Trophoblast cell (in vitro differentiated cells and primary cell): Measurements from ENCODE around the gene IGLL1.

Experiments
- DNase-seq, 2 donors: peaks; one replicate each; pipeline ENCODE4 v3.0.0-alpha.2; 2016
- H2AFZ ChIP-seq: 2 replicates; pipeline ENCODE4 v1.6.1; 2013; ENCODE audit warnings: low read length, moderate library complexity, mild to moderate bottlenecking; ENCODE audit not compliant: insufficient read depth, poor library complexity
- H2AK5ac ChIP-seq: 2 replicates; pipeline ENCODE4 v1.6.1; 2013; ENCODE audit warnings: mild to moderate bottlenecking, low read length
- H2BK120ac ChIP-seq: 2 replicates; pipeline ENCODE4 v1.6.1; 2013; ENCODE audit warnings: low read length, mild to moderate bottlenecking, moderate library complexity; ENCODE audit not compliant: insufficient read depth, poor library complexity
- H2BK12ac ChIP-seq: 2 replicates; pipeline ENCODE4 v1.6.1; 2013; ENCODE audit warnings: mild to moderate bottlenecking, low read length, moderate library complexity
- H2BK5ac ChIP-seq: 2 replicates; pipeline ENCODE4 v1.6.1; 2013; ENCODE audit warnings: low read length, low read depth, moderate library complexity, mild to moderate bottlenecking; ENCODE audit not compliant: poor library complexity
- H3K14ac ChIP-seq: 2 replicates; pipeline ENCODE4 v1.6.1; 2013; ENCODE audit warnings: mild to moderate bottlenecking, low read length
- H3K18ac ChIP-seq: 2 replicates; pipeline ENCODE4 v1.6.1; 2013; ENCODE audit warnings: mild to moderate bottlenecking, low read length
- H3K23ac ChIP-seq: 2 replicates; pipeline ENCODE4 v1.6.1; 2013; ENCODE audit warnings: low read length
- H3K27ac ChIP-seq: 2 replicates; pipeline ENCODE4 v1.5.1; 2013; ENCODE audit warnings: low read depth, mild to moderate bottlenecking, inconsistent platforms, low read length, moderate library complexity
- H3K27me3 ChIP-seq: 2 replicates; pipeline ENCODE4 v1.6.1; 2013; ENCODE audit warnings: inconsistent platforms, mild to moderate bottlenecking, low read length, moderate library complexity; ENCODE audit not compliant: insufficient read depth
- H3K36me3 ChIP-seq, 2 experiments: 1 replicate in 1 of 2; 2 replicates in 1 of 2; pipeline ENCODE4 v1.6.1; 2013; ENCODE audit warnings: low read length in 2 of 2, mild to moderate bottlenecking in 2 of 2, moderate library complexity in 1 of 2; ENCODE audit not compliant: insufficient read depth in 2 of 2, control insufficient read depth in 1 of 2
- H3K4ac ChIP-seq: 2 replicates; pipeline ENCODE4 v1.6.1; 2013; ENCODE audit warnings: low read depth, mild to moderate bottlenecking, low read length, moderate library complexity
- H3K4me1 ChIP-seq, 2 experiments: 1 replicate in 1 of 2; 2 replicates in 1 of 2; pipeline ENCODE4 v1.6.1; 2013; ENCODE audit warnings: low read length in 2 of 2, mild to moderate bottlenecking in 2 of 2, moderate library complexity in 1 of 2; ENCODE audit not compliant: insufficient read depth in 2 of 2, control insufficient read depth in 1 of 2
- H3K4me2 ChIP-seq: 2 replicates; pipeline ENCODE4 v1.6.1; 2013; ENCODE audit warnings: inconsistent platforms, mild to moderate bottlenecking, low read length, moderate library complexity
- H3K4me3 ChIP-seq: 2 replicates; pipeline ENCODE4 v1.5.1; 2013; ENCODE audit warnings: mild to moderate bottlenecking, low read depth, low read length, inconsistent platforms
- H3K79me1 ChIP-seq: one replicate; pipeline ENCODE4 v1.6.1; 2013; ENCODE audit warnings: low read length
- H3K79me2 ChIP-seq: 2 replicates; pipeline ENCODE4 v1.6.1; 2013; ENCODE audit warnings: low read length, mild to moderate bottlenecking; ENCODE audit not compliant: control insufficient read depth, insufficient read depth, poor library complexity
- H3K9ac ChIP-seq: 2 replicates; pipeline ENCODE4 v1.6.1; 2013; ENCODE audit warnings: mild to moderate bottlenecking, low read length
- H3K9me3 ChIP-seq: 2 replicates; pipeline ENCODE4 v1.6.1; 2013; ENCODE audit warnings: low read depth, mild to moderate bottlenecking, control low read depth, inconsistent platforms, low read length; ENCODE audit not compliant: insufficient read depth
- H4K12ac ChIP-seq: 2 replicates; pipeline ENCODE4 v1.6.1; 2013; ENCODE audit warnings: low read depth, mild to moderate bottlenecking, low read length, moderate library complexity
- H4K8ac ChIP-seq: 2 replicates; pipeline ENCODE4 v1.6.1; 2013; ENCODE audit warnings: low read depth, mild to moderate bottlenecking, low read length, moderate library complexity
- H4K91ac ChIP-seq: one replicate; pipeline ENCODE4 v1.6.1; 2013; ENCODE audit warnings: low read depth, mild to moderate bottlenecking, low read length, moderate library complexity
- WGBS: extraction: QIAGEN DNeasy Blood & Tissue Kit; methylation state at CpG from one replicate; pipeline ENCODE4 v1.1.7; 2013; ENCODE audit warnings: missing lambda C conversion rate; ENCODE audit not compliant: insufficient read length, insufficient coverage; ENCODE audit errors: extremely low coverage; 5-methylcytosine and 5-hydroxymethylcytosine counted together

The IGLL1 gene

DNA sequence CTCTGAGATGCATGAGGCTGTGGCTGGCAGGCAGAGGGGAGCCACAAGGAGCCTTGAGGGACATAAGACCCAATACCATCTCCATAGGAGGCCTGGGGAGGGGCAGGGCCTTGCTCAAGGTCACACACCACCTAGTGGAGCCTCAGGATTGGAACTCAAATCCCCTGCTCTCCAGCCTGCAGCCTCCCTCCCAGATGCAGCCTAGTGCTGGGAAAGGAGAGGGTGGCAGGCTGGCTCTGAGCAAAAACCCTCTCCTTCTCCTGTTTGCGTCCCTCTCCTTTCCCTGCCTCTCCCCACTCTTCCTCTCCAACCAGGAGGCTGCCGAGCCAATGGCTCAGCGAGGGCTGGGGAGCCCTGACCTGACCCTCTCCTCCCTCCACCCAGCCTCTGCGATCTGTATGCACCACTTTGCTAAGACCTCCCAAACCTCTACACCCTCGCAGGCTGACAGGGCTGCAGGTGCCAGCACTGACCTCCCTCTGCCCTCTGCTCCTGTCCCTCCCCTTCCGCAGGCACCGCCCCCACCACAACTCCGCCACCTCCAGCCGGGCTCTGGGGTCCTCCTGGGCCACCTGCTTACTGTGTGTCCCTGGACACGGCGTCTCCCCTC, 14.7 kb downstream of the IGLL1 start:
- Histone ChIP-seq H3K27ac (no peak overlapping the region), H3K4me1 (peaks cover 0 to 4% of the 10 kb centered on the region in 2 experiments), H2AFZ (no peak overlapping the region), H3K27me3 (peaks cover 13% of the 10 kb centered on the region), H3K4me3 (no peak overlapping the region), H3K14ac (no peak overlapping the region), H3K4ac (no peak overlapping the region), H2BK5ac (no peak overlapping the region), H3K9me3 (peaks cover 6% of the 10 kb centered on the region), H3K79me1 (no peaks in the 10 kb centered on the region), H4K91ac (no peak overlapping the region), H2BK12ac (no peak overlapping the region), H3K18ac (no peak overlapping the region), H4K12ac (no peak overlapping the region), H2BK120ac (no peak overlapping the region), H2AK5ac (no peak overlapping the region), H3K4me2 (peak overlapping the region; percentile 83), H3K9ac (no peak overlapping the region), H4K8ac (no peak overlapping the region), H3K79me2 (no peaks in the 10 kb centered on the region), H3K23ac (no peak overlapping the region), H3K36me3 (no peaks in the 10 kb centered on the region)
- DNase-seq = no peak
- WGBS = no CpG with 5 or more reads among the region's 11 CpGs

- Histone ChIP-seq H3K4me3 (no peak overlapping the region), H3K27ac (no peak overlapping the region), H4K12ac (no peak overlapping the region), H3K4ac (no peak overlapping the region), H3K18ac (no peak overlapping the region), H2BK5ac (no peak overlapping the region), H3K9ac (no peak overlapping the region), H2BK12ac (no peak overlapping the region), H4K8ac (no peak overlapping the region), H3K9me3 (peaks cover 6% of the 10 kb centered on the region), H2AK5ac (no peak overlapping the region), H3K79me1 (no peaks in the 10 kb centered on the region), H3K79me2 (no peaks in the 10 kb centered on the region), H2AFZ (no peak overlapping the region), H2BK120ac (no peak overlapping the region), H3K14ac (no peak overlapping the region), H3K4me2 (no peak overlapping the region), H3K23ac (no peak overlapping the region), H4K91ac (no peak overlapping the region), H3K27me3 (peaks cover 13% of the 10 kb centered on the region), H3K36me3 (no peaks in the 10 kb centered on the region), H3K4me1 (peaks cover 0 to 4% of the 10 kb centered on the region in 2 experiments)
- DNase-seq = peak in 1 of 2 donors; percentile 25
- WGBS = no CpG with 5 or more reads among the region's 7 CpGs
Observed at GRCh38 chr22:23564276-23564675, 15.8 kb downstream of the IGLL1 start.

DNA sequence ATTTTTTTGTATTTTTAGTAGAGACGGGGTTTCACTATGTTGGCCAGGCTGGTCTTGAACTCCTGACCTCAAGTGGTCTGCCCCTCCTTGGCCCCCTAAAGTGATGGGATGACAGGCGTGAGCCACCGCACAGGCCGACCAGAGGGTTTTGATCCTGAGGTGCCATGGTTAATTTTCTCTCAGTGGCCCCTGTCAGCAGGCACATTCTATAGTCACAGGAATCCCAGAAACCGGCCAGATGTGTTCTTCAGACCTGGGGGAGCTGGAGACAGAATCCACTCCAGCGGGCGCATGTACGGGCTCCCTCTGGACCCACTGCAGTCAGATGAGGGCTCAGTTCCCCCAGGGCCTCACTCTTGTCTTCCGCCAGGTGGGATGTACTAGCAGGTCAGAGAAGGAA, 17.0 kb downstream of the IGLL1 start:
- Histone ChIP-seq H2BK5ac (no peak overlapping the region), H3K79me2 (no peaks in the 10 kb centered on the region), H3K27ac (no peak overlapping the region), H3K4me2 (no peak overlapping the region), H3K18ac (no peak overlapping the region), H2BK12ac (no peak overlapping the region), H3K14ac (no peak overlapping the region), H3K23ac (no peak overlapping the region), H2AFZ (no peak overlapping the region), H3K36me3 (no peaks in the 10 kb centered on the region), H4K8ac (no peak overlapping the region), H3K9ac (no peak overlapping the region), H2BK120ac (no peak overlapping the region), H3K4ac (no peak overlapping the region), H4K91ac (no peak overlapping the region), H4K12ac (no peak overlapping the region), H3K79me1 (no peaks in the 10 kb centered on the region), H3K4me3 (no peak overlapping the region), H3K27me3 (peaks cover 13% of the 10 kb centered on the region), H2AK5ac (no peak overlapping the region), H3K4me1 (peaks cover 0 to 4% of the 10 kb centered on the region in 2 experiments), H3K9me3 (peaks cover 6% of the 10 kb centered on the region)
- WGBS = no CpG with 5 or more reads among the region's 9 CpGs
- no peak for DNase-seq

GRCh38 chr22:23562186-23562585, 17.9 kb downstream of the IGLL1 start:
- H3K79me2 ChIP-seq = no peaks in the 10 kb centered on the region
- H3K36me3 ChIP-seq = no peaks in the 10 kb centered on the region
- peaks cover 12% of the 10 kb centered on the region for H3K27me3 ChIP-seq
- H2AFZ ChIP-seq = no peak overlapping the region
- H3K4me3 ChIP-seq = no peak overlapping the region
- no peak overlapping the region for H2AK5ac ChIP-seq
- H3K4ac ChIP-seq = no peak overlapping the region
- H3K4me1 ChIP-seq = peaks cover 0 to 4% of the 10 kb centered on the region in 2 experiments
- no peak for DNase-seq
- no peak overlapping the region for H2BK5ac ChIP-seq
- no peak overlapping the region for H3K23ac ChIP-seq
- H4K91ac ChIP-seq = no peak overlapping the region
- H3K14ac ChIP-seq = no peak overlapping the region
- no peak overlapping the region for H2BK120ac ChIP-seq
- no peak overlapping the region for H4K8ac ChIP-seq
- H4K12ac ChIP-seq = no peak overlapping the region
- H3K9me3 ChIP-seq = peaks cover 4% of the 10 kb centered on the region
- no peak overlapping the region for H3K27ac ChIP-seq
- no CpG with 5 or more reads among the region's 4 CpGs for WGBS
- no peaks in the 10 kb centered on the region for H3K79me1 ChIP-seq
- no peak overlapping the region for H3K9ac ChIP-seq
- no peak overlapping the region for H2BK12ac ChIP-seq
- no peak overlapping the region for H3K4me2 ChIP-seq
- no peak overlapping the region for H3K18ac ChIP-seq
